HEK293 (cell line): ENCODE results near the gene PALM3.

Experiments used
- CTCF ChIA-PET: fragments of 350-600 bp; formaldehyde crosslinking; extraction: SDS; loops from one replicate; lab custom pipeline; 2021; ENCODE audit warnings: antibody characterized with exemption; lab: Yijun Ruan, JAX
- POLR2A ChIA-PET: fragments of 300-600 bp; formaldehyde crosslinking; extraction: SDS; loops from one replicate; lab custom pipeline; 2020; ENCODE audit warnings: antibody characterized with exemption, inconsistent platforms; lab: Yijun Ruan, JAX
- H3K27ac ChIP-seq: fragments of 200-500 bp; sonication (Bioruptor generic); 2 replicates; pipeline ENCODE4 v1.5.1; 2014; ENCODE audit warnings: low read depth, low read length, control low read depth, inconsistent platforms; ENCODE audit errors: extremely low read depth
- H3K36me3 ChIP-seq, 2 experiments: fragments of 200-500 bp in 1 of 2; sonication (Bioruptor generic) in 1 of 2; 1 replicate in 1 of 2; 2 replicates in 1 of 2; pipeline ENCODE4 v1.5.1; 2014 to 2017; ENCODE audit warnings: inconsistent platforms in 2 of 2, low read length in 2 of 2; ENCODE audit not compliant: control insufficient read depth in 2 of 2, insufficient read depth in 1 of 2
- H3K4me1 ChIP-seq: fragments of 200-500 bp; sonication (Bioruptor generic); 2 replicates; pipeline ENCODE4 v1.5.1; 2014; ENCODE audit warnings: mild to moderate bottlenecking, low read length, inconsistent platforms; ENCODE audit not compliant: control insufficient read depth, insufficient read depth
- H3K4me3 ChIP-seq: 2 replicates; pipeline ENCODE4 v1.5.1; 2011; ENCODE audit warnings: low read depth, mild to moderate bottlenecking, control low read depth, low read length, moderate library complexity
- H3K9me3 ChIP-seq: fragments of 200-500 bp; sonication (Bioruptor generic); 2 replicates; pipeline ENCODE4 v1.5.1; 2014; ENCODE audit warnings: low read depth, low read length, inconsistent platforms; ENCODE audit not compliant: control insufficient read depth, insufficient read depth
- BCL11B ChIP-seq: fragments of 450-650 bp; formaldehyde crosslinking; IDR thresholded peaks from 2 replicates; pipeline ENCODE4 v1.5.1; 2016; ENCODE audit warnings: low read depth, missing biosample characterization, missing genetic modification characterization
- FEZF1 ChIP-seq: fragments of 450-650 bp; formaldehyde crosslinking; IDR thresholded peaks from 2 replicates; pipeline ENCODE4 v1.5.1; 2016; ENCODE audit warnings: missing biosample characterization, missing genetic modification characterization
- GFI1B ChIP-seq: fragments of 450-650 bp; formaldehyde crosslinking; IDR thresholded peaks from 2 replicates; pipeline ENCODE4 v1.5.1; 2016; ENCODE audit warnings: missing biosample characterization, missing genetic modification characterization
- GLI2 ChIP-seq: fragments of 450-650 bp; formaldehyde crosslinking; IDR thresholded peaks from 2 replicates; pipeline ENCODE4; 2017; ENCODE audit warnings: missing biosample characterization, missing genetic modification characterization, low read depth, borderline replicate concordance
- IKZF3 ChIP-seq: fragments of 450-650 bp; IDR thresholded peaks from 2 replicates; pipeline ENCODE4 v1.5.0; 2018; ENCODE audit warnings: missing biosample characterization, mild to moderate bottlenecking, missing genetic modification characterization, moderate library complexity
- PRDM1 ChIP-seq: fragments of 450-650 bp; formaldehyde crosslinking; IDR thresholded peaks from 2 replicates; pipeline ENCODE4; 2016; ENCODE audit warnings: missing biosample characterization, missing genetic modification characterization
- SALL2 ChIP-seq: fragments of 450-650 bp; formaldehyde crosslinking; IDR thresholded peaks from 2 replicates; pipeline ENCODE4 v1.5.0; 2017; ENCODE audit warnings: missing biosample characterization, mild to moderate bottlenecking, missing genetic modification characterization, borderline replicate concordance
- SCRT2 ChIP-seq: fragments of 450-650 bp; formaldehyde crosslinking; IDR thresholded peaks from 2 replicates; pipeline ENCODE4 v1.5.1; 2016; ENCODE audit warnings: missing biosample characterization, missing genetic modification characterization
- SP3 ChIP-seq: fragments of 450-650 bp; formaldehyde crosslinking; IDR thresholded peaks from 2 replicates; pipeline ENCODE4 v1.5.1; 2016; ENCODE audit warnings: missing biosample characterization, missing genetic modification characterization
- TCF7L2 ChIP-seq: IDR thresholded peaks from 2 replicates; pipeline ENCODE4 v1.6.1; 2011; ENCODE audit warnings: low read depth, mild to moderate bottlenecking, inconsistent platforms, low read length, moderate library complexity, borderline replicate concordance
- YY2 ChIP-seq: fragments of 450-650 bp; formaldehyde crosslinking; IDR thresholded peaks from 2 replicates; pipeline ENCODE4 v1.5.1; 2016; ENCODE audit warnings: missing biosample characterization, missing genetic modification characterization
- ZBTB1 ChIP-seq: fragments of 450-650 bp; formaldehyde crosslinking; IDR thresholded peaks from 2 replicates; pipeline ENCODE4 v1.5.1; 2016; ENCODE audit warnings: missing biosample characterization, missing genetic modification characterization
- ZFP69B ChIP-seq: fragments of 450-650 bp; formaldehyde crosslinking; IDR thresholded peaks from 2 replicates; pipeline ENCODE4 v1.5.1; 2016; ENCODE audit warnings: missing biosample characterization, missing genetic modification characterization
- ZIC2 ChIP-seq: fragments of 450-650 bp; formaldehyde crosslinking; IDR thresholded peaks from 2 replicates; pipeline ENCODE4 v1.5.1; 2016; ENCODE audit warnings: missing biosample characterization, missing genetic modification characterization
- ZNF10 ChIP-seq: fragments of 450-650 bp; formaldehyde crosslinking; IDR thresholded peaks from 2 replicates; pipeline ENCODE4 v1.5.1; 2017; ENCODE audit warnings: missing biosample characterization, missing genetic modification characterization
- ZNF132 ChIP-seq: fragments of 450-650 bp; formaldehyde crosslinking; IDR thresholded peaks from 2 replicates; pipeline ENCODE4 v1.5.1; 2017; ENCODE audit warnings: missing biosample characterization, missing genetic modification characterization, borderline replicate concordance
- ZNF140 ChIP-seq: fragments of 450-650 bp; formaldehyde crosslinking; IDR thresholded peaks from 2 replicates; pipeline ENCODE4 v1.5.1; 2016; ENCODE audit warnings: missing biosample characterization, missing genetic modification characterization
- ZNF184 ChIP-seq: fragments of 450-650 bp; IDR thresholded peaks from 2 replicates; pipeline ENCODE4 v1.5.1; 2018; ENCODE audit warnings: missing biosample characterization, mild to moderate bottlenecking, missing genetic modification characterization
- ZNF202 ChIP-seq: fragments of 450-650 bp; formaldehyde crosslinking; IDR thresholded peaks from 2 replicates; pipeline ENCODE4 v1.5.1; 2016; ENCODE audit warnings: missing biosample characterization, missing genetic modification characterization, borderline replicate concordance
- ZNF24 ChIP-seq: fragments of 450-650 bp; formaldehyde crosslinking; IDR thresholded peaks from 2 replicates; pipeline ENCODE4 v1.5.1; 2016; ENCODE audit warnings: missing biosample characterization, missing genetic modification characterization
- ZNF248 ChIP-seq: fragments of 450-650 bp; formaldehyde crosslinking; IDR thresholded peaks from 2 replicates; pipeline ENCODE4 v1.5.1; 2017; ENCODE audit warnings: missing biosample characterization, missing genetic modification characterization
- ZNF335 ChIP-seq: fragments of 450-650 bp; formaldehyde crosslinking; conservative IDR thresholded peaks from 2 replicates; pipeline ENCODE4 v1.5.1; 2016; ENCODE audit warnings: missing biosample characterization, missing genetic modification characterization
- ZNF423 ChIP-seq: fragments of 450-650 bp; formaldehyde crosslinking; IDR thresholded peaks from 2 replicates; pipeline ENCODE4 v1.5.1; 2016; ENCODE audit warnings: missing biosample characterization, missing genetic modification characterization
- ZNF555 ChIP-seq: fragments of 450-650 bp; formaldehyde crosslinking; conservative IDR thresholded peaks from 2 replicates; pipeline ENCODE4 v1.5.1; 2017; ENCODE audit warnings: missing biosample characterization, mild to moderate bottlenecking, missing genetic modification characterization, inconsistent platforms
- ZNF621 ChIP-seq: fragments of 450-650 bp; formaldehyde crosslinking; IDR thresholded peaks from 2 replicates; pipeline ENCODE4 v1.5.1; 2017; ENCODE audit warnings: missing biosample characterization, missing genetic modification characterization
- ZNF76 ChIP-seq: fragments of 450-650 bp; formaldehyde crosslinking; IDR thresholded peaks from 2 replicates; pipeline ENCODE4; 2016; ENCODE audit warnings: low read depth, missing biosample characterization, missing genetic modification characterization, borderline replicate concordance
- ZNF785 ChIP-seq: fragments of 450-650 bp; formaldehyde crosslinking; IDR thresholded peaks from 2 replicates; pipeline ENCODE4 v1.5.1; 2016; ENCODE audit warnings: missing biosample characterization, missing genetic modification characterization
- ZSCAN30 ChIP-seq: fragments of 450-650 bp; IDR thresholded peaks from 2 replicates; pipeline ENCODE4 v1.5.1; 2018; ENCODE audit warnings: missing biosample characterization, mild to moderate bottlenecking, missing genetic modification characterization, moderate library complexity
- TF ChIP-seq, protein P1 (sequence below): fragments of 450-650 bp; formaldehyde crosslinking; IDR thresholded peaks from 2 replicates; pipeline ENCODE4 v1.5.1; 2017; ENCODE audit warnings: missing biosample characterization, missing genetic modification characterization
- TF ChIP-seq, protein P2 (sequence below): fragments of 450-650 bp; formaldehyde crosslinking; conservative IDR thresholded peaks from 2 replicates; pipeline ENCODE4 v1.5.1; 2016; ENCODE audit warnings: low read depth, missing biosample characterization, missing genetic modification characterization
- TF ChIP-seq, protein P3 (sequence below): fragments of 450-650 bp; formaldehyde crosslinking; IDR thresholded peaks from 2 replicates; pipeline ENCODE4 v1.5.1; 2017; ENCODE audit warnings: missing biosample characterization, missing genetic modification characterization
- TF ChIP-seq, protein P4 (sequence below): fragments of 450-650 bp; formaldehyde crosslinking; IDR thresholded peaks from 2 replicates; pipeline ENCODE4 v1.5.1; 2016; ENCODE audit warnings: missing biosample characterization, missing genetic modification characterization

PALM3 gene

DNA sequence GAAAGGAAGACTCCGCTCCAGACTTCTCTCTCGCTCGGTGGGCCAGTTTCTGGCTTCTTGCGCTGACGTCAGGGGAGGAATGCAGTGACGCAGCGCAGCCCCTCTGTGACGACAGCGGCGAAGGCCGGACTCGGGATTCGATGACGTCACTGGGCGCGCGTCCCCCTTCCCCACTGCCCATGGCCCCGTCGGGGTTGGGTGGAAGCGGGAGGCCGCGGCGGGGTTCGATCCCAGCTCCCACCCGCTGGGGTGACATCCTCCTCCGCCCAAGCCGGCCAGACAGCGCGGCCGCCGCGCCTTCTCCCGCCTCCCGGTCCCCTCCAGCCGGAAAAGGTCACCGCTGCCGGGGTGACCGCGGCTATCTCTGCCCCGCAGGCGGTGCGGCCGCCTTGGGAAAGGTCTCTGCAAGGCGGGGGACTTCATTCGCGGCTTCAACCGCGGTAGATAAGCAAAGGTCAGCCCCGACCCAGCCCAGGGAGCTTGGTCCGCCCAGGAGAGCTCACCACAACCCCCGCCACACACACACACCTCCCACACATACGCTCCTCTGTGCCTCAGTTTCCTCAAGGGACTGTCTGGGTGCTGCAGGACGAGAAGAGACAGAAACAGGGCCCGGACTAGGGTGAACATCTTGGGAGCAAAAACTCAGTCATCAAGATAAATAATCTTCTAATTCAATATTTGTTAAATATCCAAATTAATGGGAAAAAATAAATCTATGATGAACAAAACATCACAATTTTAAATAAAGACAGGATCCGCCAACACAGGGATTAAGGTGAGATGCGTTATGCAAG lies 54.9 kb downstream of the PALM3 start:
- POLR2A ChIA-PET = interaction anchor here (0.5 to 2.5 kb wide), 16 partner anchors 9 to 271 kb away, joined by 3 to 11 read pairs (median 5); partner anchors contain the start of genes DCAF15 and IL27RA
- Histone ChIP-seq H3K4me1 (no peaks in the 10 kb centered on the region), H3K4me3 (peak overlapping the region; percentile 92), H3K27ac (peak overlapping the region; percentile 89), H3K9me3 (no peaks in the 10 kb centered on the region), H3K36me3 (no peaks in the 10 kb centered on the region)
- CTCF ChIA-PET = interaction anchor here (1.0 to 2.0 kb wide), 4 partner anchors 21 to 65 kb away, joined by 3 to 7 read pairs (median 5); partner anchors contain the start of gene RLN3
- peak; percentile 12; the same call in 1 of the 2 replicates for TF ChIP-seq ZNF184 (tag by site-specific recombination)
- TF ChIP-seq ZNF24 (tag by site-specific recombination) = peak; percentile 96
- no peak for TF ChIP-seq ZNF248
- TF ChIP-seq SALL2 = no peak
- peak; percentile 76; the same call in 1 of the 2 replicates for TF ChIP-seq BCL11B (tag by site-specific recombination)
- no peak for TF ChIP-seq ZNF132 (tag by site-specific recombination)
- TF ChIP-seq, protein P1, sequence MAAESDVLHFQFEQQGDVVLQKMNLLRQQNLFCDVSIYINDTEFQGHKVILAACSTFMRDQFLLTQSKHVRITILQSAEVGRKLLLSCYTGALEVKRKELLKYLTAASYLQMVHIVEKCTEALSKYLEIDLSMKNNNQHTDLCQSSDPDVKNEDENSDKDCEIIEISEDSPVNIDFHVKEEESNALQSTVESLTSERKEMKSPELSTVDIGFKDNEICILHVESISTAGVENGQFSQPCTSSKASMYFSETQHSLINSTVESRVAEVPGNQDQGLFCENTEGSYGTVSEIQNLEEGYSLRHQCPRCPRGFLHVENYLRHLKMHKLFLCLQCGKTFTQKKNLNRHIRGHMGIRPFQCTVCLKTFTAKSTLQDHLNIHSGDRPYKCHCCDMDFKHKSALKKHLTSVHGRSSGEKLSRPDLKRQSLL (tag by site-specific recombination) = no peak
- TF ChIP-seq ZNF785 (tag by site-specific recombination) = peak; percentile 94
- TF ChIP-seq ZNF423 = no peak; the same call in 1 of the 2 replicates
- peak; percentile 94 for TF ChIP-seq IKZF3 (tag by site-specific recombination)
- peak; percentile 79 for TF ChIP-seq YY2 (tag by site-specific recombination)
- peak; percentile 63; the same call in 1 of the 2 replicates for TF ChIP-seq ZNF10 (tag by site-specific recombination)
- no peak for TF ChIP-seq GLI2 (tag by site-specific recombination)
- no peak; the same call in 1 of the 2 replicates for TF ChIP-seq GFI1B
- peak; percentile 96 for TF ChIP-seq ZSCAN30
- peak; percentile 95 for TF ChIP-seq ZFP69B (tag by site-specific recombination)
- no peak for TF ChIP-seq ZNF202 (tag by site-specific recombination)
- TF ChIP-seq ZBTB1 = 0 out of 2 replicates have a peak, but pooled peaks have one; percentile 26
- TF ChIP-seq TCF7L2 = no peak
- TF ChIP-seq ZIC2 = peak; percentile 95
- no peak; the same call in 1 of the 2 replicates for TF ChIP-seq SP3
- TF ChIP-seq ZNF335 = peak; percentile 95
- TF ChIP-seq SCRT2 (tag by site-specific recombination) = no peak
- TF ChIP-seq, protein P2, sequence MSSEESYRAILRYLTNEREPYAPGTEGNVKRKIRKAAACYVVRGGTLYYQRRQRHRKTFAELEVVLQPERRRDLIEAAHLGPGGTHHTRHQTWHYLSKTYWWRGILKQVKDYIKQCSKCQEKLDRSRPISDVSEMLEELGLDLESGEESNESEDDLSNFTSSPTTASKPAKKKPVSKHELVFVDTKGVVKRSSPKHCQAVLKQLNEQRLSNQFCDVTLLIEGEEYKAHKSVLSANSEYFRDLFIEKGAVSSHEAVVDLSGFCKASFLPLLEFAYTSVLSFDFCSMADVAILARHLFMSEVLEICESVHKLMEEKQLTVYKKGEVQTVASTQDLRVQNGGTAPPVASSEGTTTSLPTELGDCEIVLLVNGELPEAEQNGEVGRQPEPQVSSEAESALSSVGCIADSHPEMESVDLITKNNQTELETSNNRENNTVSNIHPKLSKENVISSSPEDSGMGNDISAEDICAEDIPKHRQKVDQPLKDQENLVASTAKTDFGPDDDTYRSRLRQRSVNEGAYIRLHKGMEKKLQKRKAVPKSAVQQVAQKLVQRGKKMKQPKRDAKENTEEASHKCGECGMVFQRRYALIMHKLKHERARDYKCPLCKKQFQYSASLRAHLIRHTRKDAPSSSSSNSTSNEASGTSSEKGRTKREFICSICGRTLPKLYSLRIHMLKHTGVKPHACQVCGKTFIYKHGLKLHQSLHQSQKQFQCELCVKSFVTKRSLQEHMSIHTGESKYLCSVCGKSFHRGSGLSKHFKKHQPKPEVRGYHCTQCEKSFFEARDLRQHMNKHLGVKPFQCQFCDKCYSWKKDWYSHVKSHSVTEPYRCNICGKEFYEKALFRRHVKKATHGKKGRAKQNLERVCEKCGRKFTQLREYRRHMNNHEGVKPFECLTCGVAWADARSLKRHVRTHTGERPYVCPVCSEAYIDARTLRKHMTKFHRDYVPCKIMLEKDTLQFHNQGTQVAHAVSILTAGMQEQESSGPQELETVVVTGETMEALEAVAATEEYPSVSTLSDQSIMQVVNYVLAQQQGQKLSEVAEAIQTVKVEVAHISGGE = peak; percentile 57
- TF ChIP-seq ZNF621 = no peak
- TF ChIP-seq, protein P3, sequence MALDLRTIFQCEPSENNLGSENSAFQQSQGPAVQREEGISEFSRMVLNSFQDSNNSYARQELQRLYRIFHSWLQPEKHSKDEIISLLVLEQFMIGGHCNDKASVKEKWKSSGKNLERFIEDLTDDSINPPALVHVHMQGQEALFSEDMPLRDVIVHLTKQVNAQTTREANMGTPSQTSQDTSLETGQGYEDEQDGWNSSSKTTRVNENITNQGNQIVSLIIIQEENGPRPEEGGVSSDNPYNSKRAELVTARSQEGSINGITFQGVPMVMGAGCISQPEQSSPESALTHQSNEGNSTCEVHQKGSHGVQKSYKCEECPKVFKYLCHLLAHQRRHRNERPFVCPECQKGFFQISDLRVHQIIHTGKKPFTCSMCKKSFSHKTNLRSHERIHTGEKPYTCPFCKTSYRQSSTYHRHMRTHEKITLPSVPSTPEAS = peak; percentile 65
- TF ChIP-seq, protein P4, sequence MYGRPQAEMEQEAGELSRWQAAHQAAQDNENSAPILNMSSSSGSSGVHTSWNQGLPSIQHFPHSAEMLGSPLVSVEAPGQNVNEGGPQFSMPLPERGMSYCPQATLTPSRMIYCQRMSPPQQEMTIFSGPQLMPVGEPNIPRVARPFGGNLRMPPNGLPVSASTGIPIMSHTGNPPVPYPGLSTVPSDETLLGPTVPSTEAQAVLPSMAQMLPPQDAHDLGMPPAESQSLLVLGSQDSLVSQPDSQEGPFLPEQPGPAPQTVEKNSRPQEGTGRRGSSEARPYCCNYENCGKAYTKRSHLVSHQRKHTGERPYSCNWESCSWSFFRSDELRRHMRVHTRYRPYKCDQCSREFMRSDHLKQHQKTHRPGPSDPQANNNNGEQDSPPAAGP (tag by site-specific recombination) = peak; percentile 99
- no peak for TF ChIP-seq ZNF140 (tag by site-specific recombination)
- TF ChIP-seq ZNF76 (tag by site-specific recombination) = peak; percentile 86
- TF ChIP-seq FEZF1 = 0 out of 2 replicates have a peak, but pooled peaks have one; percentile 23
- no peak for TF ChIP-seq ZNF555 (tag by site-specific recombination)
- TF ChIP-seq PRDM1 = no peak; the same call in 1 of the 2 replicates
